SK-N-SH (cell line): ENCODE data around the gene DNAJA2.

Source experiments
- CTCF ChIP-seq: fragments of 200-600 bp; sonication (generic); IDR thresholded peaks from 2 replicates; pipeline ENCODE4 v1.6.1; 2017; ENCODE audit warnings: antibody characterized with exemption, mild to moderate bottlenecking, moderate library complexity
- FOXM1 ChIP-seq: IDR thresholded peaks from 2 replicates; pipeline ENCODE4 v1.4.0; 2012; ENCODE audit warnings: low read depth, mild to moderate bottlenecking
- PBX3 ChIP-seq: IDR thresholded peaks from 2 replicates; pipeline ENCODE4; 2012
- TAF1 ChIP-seq: IDR thresholded peaks from 2 replicates; pipeline ENCODE4 v1.6.1; 2012; ENCODE audit warnings: low read depth, mild to moderate bottlenecking, low read length, moderate library complexity, borderline replicate concordance

- TF ChIP-seq TAF1 = no peak
- TF ChIP-seq FOXM1 = no peak
- TF ChIP-seq CTCF = no peak
- TF ChIP-seq PBX3 = no peak
These were observed 44.2 kb upstream of the DNAJA2 start for GRCh38 chr16:47017636-47018035.
